UCSD-AML1 (cell line): ENCODE measurements around the gene DNAH7.

Experiments used
- DNase-seq: peaks from one replicate; lab custom pipeline; 2025; ENCODE audit not compliant: unreplicated experiment; lab: John Stamatoyannopoulos, UW

The DNAH7 gene

GRCh38 chr2:195871326-195871725 lies 197.3 kb downstream of the DNAH7 start:
- DNase-seq: no peak

- no peak for DNase-seq
Measured at GRCh38 chr2:195864316-195864715, 204.3 kb downstream of the DNAH7 start.

GRCh38 chr2:195863564-195863963 lies 205.1 kb downstream of the DNAH7 start:
- no peak for DNase-seq

- DNase-seq: no peak
Measured at GRCh38 chr2:195863121-195863520, 205.5 kb downstream of the DNAH7 start.

GRCh38 chr2:195861821-195862220 lies 206.8 kb downstream of the DNAH7 start:
- no peak for DNase-seq

GRCh38 chr2:195859513-195859912 lies 209.1 kb downstream of the DNAH7 start:
- DNase-seq: no peak

- no peak for DNase-seq
Measured at GRCh38 chr2:195857132-195857531, 211.5 kb downstream of the DNAH7 start.

- no peak for DNase-seq
Measured at GRCh38 chr2:195850764-195851163, 217.9 kb downstream of the DNAH7 start.

GRCh38 chr2:195848119-195848899 lies 220.3 kb downstream of the DNAH7 start:
- DNase-seq: no peak

GRCh38 chr2:195842932-195843331 lies 225.7 kb downstream of the DNAH7 start:
- no peak for DNase-seq

GRCh38 chr2:195838002-195838401 lies 230.6 kb downstream of the DNAH7 start:
- no peak for DNase-seq

GRCh38 chr2:195836002-195836401 lies 232.6 kb downstream of the DNAH7 start:
- no peak for DNase-seq

- no peak for DNase-seq
Measured at GRCh38 chr2:195834836-195835235, 233.8 kb downstream of the DNAH7 start.

- no peak for DNase-seq
Measured at GRCh38 chr2:195830968-195831950, 237.4 kb downstream of the DNAH7 start.

GRCh38 chr2:195824478-195824877 lies 244.2 kb downstream of the DNAH7 start:
- no peak for DNase-seq

GRCh38 chr2:195823206-195823605 lies 245.4 kb downstream of the DNAH7 start:
- DNase-seq: no peak

- no peak for DNase-seq
Measured at GRCh38 chr2:195821566-195821932, 247.1 kb downstream of the DNAH7 start.

- no peak for DNase-seq
Measured at GRCh38 chr2:195820867-195821565, 247.6 kb downstream of the DNAH7 start.

GRCh38 chr2:195820373-195820772 lies 248.3 kb downstream of the DNAH7 start:
- DNase-seq: no peak

GRCh38 chr2:195819276-195819675 lies 249.4 kb downstream of the DNAH7 start:
- DNase-seq: no peak

GRCh38 chr2:195818526-195818925 lies 250.1 kb downstream of the DNAH7 start:
- DNase-seq: no peak
